ENCODE data around the gene SRRT.

DNA sequence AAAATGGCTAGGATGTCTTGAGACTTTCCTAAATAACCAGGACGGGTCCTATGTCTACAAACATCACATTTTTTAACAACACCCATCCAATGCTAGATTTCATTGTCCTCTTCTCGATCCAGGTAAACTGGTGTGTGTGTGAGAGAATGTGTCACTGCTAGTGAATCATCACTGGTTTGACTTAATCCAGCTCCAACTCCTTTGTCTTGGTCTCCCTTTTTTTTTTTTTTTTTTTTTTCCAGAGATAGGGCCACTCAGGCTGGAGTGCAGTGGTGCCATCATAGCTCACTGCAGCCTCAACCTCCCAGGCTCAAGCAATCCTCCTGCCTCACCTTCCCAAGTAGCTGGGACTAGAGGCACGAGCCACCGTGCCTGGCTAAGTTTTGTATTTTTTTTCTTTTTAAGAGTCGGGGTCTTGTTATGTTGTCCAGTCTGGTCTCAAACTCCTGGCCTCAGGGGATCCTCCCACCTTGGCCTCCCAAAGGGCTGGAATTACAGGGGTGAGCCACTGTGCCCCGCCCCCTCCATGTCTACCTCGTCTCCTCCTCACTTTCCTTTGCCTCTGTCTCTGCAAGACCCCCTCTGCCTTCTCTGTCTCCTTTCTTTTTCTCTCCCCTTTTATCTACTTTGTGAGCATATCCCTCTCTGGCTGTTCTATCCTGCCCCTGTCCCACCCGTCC lies 16.8 kb downstream of the SRRT start:
- TF ChIP-seq, protein P1, sequence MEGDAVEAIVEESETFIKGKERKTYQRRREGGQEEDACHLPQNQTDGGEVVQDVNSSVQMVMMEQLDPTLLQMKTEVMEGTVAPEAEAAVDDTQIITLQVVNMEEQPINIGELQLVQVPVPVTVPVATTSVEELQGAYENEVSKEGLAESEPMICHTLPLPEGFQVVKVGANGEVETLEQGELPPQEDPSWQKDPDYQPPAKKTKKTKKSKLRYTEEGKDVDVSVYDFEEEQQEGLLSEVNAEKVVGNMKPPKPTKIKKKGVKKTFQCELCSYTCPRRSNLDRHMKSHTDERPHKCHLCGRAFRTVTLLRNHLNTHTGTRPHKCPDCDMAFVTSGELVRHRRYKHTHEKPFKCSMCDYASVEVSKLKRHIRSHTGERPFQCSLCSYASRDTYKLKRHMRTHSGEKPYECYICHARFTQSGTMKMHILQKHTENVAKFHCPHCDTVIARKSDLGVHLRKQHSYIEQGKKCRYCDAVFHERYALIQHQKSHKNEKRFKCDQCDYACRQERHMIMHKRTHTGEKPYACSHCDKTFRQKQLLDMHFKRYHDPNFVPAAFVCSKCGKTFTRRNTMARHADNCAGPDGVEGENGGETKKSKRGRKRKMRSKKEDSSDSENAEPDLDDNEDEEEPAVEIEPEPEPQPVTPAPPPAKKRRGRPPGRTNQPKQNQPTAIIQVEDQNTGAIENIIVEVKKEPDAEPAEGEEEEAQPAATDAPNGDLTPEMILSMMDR (IDR thresholded peaks at IDR 0.05), result no peak
- TF ChIP-seq POLR2A (IDR thresholded peaks at IDR 0.05) (no peak), POLR2AphosphoS5 (IDR thresholded peaks at IDR 0.05) (no peak)

Measured in prostate gland (tissue), 2 donors.